Hepatocyte (in vitro differentiated cells): ENCODE data around the gene SLC22A13.

ENCODE experiments used
- EZH2 ChIP-seq: fragments of 200-600 bp; sonication (generic); IDR thresholded peaks from 2 replicates; pipeline ENCODE4 v1.6.1; 2016; ENCODE audit warnings: antibody characterized with exemption, mild to moderate bottlenecking, borderline replicate concordance
- TF ChIP-seq, protein P1 (sequence below): fragments of 200-600 bp; sonication (generic); IDR thresholded peaks from 2 replicates; pipeline ENCODE4 v1.5.1; 2016; ENCODE audit warnings: antibody characterized with exemption, mild to moderate bottlenecking; ENCODE audit not compliant: poor library complexity

DNA sequence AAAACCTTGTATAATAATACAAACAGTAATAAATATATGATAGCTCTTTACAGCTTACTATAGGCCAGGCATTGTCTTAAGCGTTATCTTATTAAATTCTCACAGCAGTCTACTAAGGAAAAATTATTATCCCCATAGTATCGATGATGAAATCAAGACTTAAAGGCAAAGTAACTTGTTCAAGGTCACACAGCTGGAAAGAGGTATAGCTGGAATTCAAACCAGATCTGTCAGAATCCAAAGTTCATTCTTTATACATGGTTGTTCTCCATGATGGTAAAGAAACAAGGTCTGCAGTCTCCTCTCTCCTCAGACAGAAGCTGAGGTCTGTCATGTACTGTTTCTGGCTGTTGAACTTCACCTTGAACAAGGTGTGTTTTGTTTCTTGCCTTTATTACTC, 15.4 kb upstream of the SLC22A13 start:
- TF ChIP-seq, protein P1, sequence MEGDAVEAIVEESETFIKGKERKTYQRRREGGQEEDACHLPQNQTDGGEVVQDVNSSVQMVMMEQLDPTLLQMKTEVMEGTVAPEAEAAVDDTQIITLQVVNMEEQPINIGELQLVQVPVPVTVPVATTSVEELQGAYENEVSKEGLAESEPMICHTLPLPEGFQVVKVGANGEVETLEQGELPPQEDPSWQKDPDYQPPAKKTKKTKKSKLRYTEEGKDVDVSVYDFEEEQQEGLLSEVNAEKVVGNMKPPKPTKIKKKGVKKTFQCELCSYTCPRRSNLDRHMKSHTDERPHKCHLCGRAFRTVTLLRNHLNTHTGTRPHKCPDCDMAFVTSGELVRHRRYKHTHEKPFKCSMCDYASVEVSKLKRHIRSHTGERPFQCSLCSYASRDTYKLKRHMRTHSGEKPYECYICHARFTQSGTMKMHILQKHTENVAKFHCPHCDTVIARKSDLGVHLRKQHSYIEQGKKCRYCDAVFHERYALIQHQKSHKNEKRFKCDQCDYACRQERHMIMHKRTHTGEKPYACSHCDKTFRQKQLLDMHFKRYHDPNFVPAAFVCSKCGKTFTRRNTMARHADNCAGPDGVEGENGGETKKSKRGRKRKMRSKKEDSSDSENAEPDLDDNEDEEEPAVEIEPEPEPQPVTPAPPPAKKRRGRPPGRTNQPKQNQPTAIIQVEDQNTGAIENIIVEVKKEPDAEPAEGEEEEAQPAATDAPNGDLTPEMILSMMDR, result no peak
- TF ChIP-seq EZH2, result no peak
